Thymus (tissue), 11 donors: Measurements from ENCODE around the gene AFF4. TPM values are rescaled to one million over a fixed set of nuclear protein-coding genes. Genes with fewer than 3 reads are reported as not detected.
A peak's percentile ranks its signal among the peaks of the same experiment; 100 is the strongest.

ENCODE experiments used
- DNase-seq, 9 donors: peaks; one replicate each; pipeline ENCODE4 v3.0.0-alpha.2; 2013; ENCODE audit warnings: low spot score in 9 of 9, low read depth in 6 of 9, missing footprints in 1 of 9
- H3K27ac ChIP-seq, 2 donors: one replicate each; pipeline ENCODE4 v1.5.1; 2013; ENCODE audit warnings: control low read depth in 1 of 2, low read depth in 1 of 2, low read length in 1 of 2, mild to moderate bottlenecking in 1 of 2, moderate library complexity in 1 of 2
- H3K27me3 ChIP-seq, 2 donors: one replicate each; pipeline ENCODE4 v1.5.1; 2013; ENCODE audit warnings: low read length in 1 of 2; ENCODE audit not compliant: control insufficient read depth in 2 of 2, insufficient read depth in 1 of 2
- H3K36me3 ChIP-seq, 2 donors: one replicate each; pipeline ENCODE4 v1.5.1; 2013; ENCODE audit warnings: low read length in 1 of 2, mild to moderate bottlenecking in 1 of 2, moderate library complexity in 1 of 2; ENCODE audit not compliant: control insufficient read depth in 2 of 2, insufficient read depth in 2 of 2
- H3K4me1 ChIP-seq, 2 donors: one replicate each; pipeline ENCODE4 v1.5.1; 2013; ENCODE audit warnings: low read length in 2 of 2; ENCODE audit not compliant: control insufficient read depth in 2 of 2, insufficient read depth in 2 of 2
- H3K4me3 ChIP-seq, 2 donors: one replicate each; pipeline ENCODE4 v1.5.1; 2013; ENCODE audit warnings: low read length in 2 of 2, control low read depth in 1 of 2, mild to moderate bottlenecking in 1 of 2
- H3K9me3 ChIP-seq, 2 donors: one replicate each; pipeline ENCODE4 v1.5.1; 2013; ENCODE audit warnings: low read length in 1 of 2, mild to moderate bottlenecking in 1 of 2; ENCODE audit not compliant: control insufficient read depth in 2 of 2, insufficient read depth in 1 of 2
- WGBS: extraction: QIAGEN DNeasy Blood & Tissue Kit; methylation state at CpG from one replicate; pipeline ENCODE4 v1.1.7; 2013; 5-methylcytosine and 5-hydroxymethylcytosine counted together
- polyA plus RNA-seq: library from polyadenylated mRNA; stranded (reverse); fragments of 200-250 nt; gene quantifications from one replicate; pipeline ENCODE4 v1.2.3, GENCODE V29; 2013
- total RNA-seq: library from RNA; stranded (reverse); fragments of 120-200 nt; gene quantifications from one replicate; pipeline ENCODE4 v1.2.4, GENCODE V29; 2013
- donor health status: healthy.

The AFF4 gene
- total and polyA plus RNA-seq, 2 donors = 14.7 to 15.6 TPM

GRCh38 chr5:132905938-132906337 is 57.5 kb downstream of the AFF4 start:
- H3K9me3 ChIP-seq = no peaks in the 10 kb centered on the region
- H3K36me3 ChIP-seq = peaks cover 2 to 21% of the 10 kb centered on the region in 2 donors
- WGBS = 92% methylated on average over 2 of the region's 2 CpGs
- DNase-seq = peak in 1 of 9 donors; percentile 2
- H3K27me3 ChIP-seq = no peaks in the 10 kb centered on the region
- no peaks in the 10 kb centered on the region for H3K4me1 ChIP-seq
- no peak overlapping the region for H3K4me3 ChIP-seq
- no peak overlapping the region for H3K27ac ChIP-seq

GRCh38 chr5:132901730-132902129 is 61.7 kb downstream of the AFF4 start:
- WGBS = 97% methylated on average over 3 of the region's 3 CpGs
- no peaks in the 10 kb centered on the region for H3K4me1 ChIP-seq
- H3K36me3 ChIP-seq = peaks cover 11 to 22% of the 10 kb centered on the region in 2 donors
- H3K4me3 ChIP-seq = no peak overlapping the region
- no peak for DNase-seq
- H3K27me3 ChIP-seq = no peaks in the 10 kb centered on the region
- no peak overlapping the region for H3K27ac ChIP-seq
- H3K9me3 ChIP-seq = no peaks in the 10 kb centered on the region

- Histone ChIP-seq H3K4me1 (no peaks in the 10 kb centered on the region), H3K36me3 (peaks cover 18 to 29% of the 10 kb centered on the region in 2 donors), H3K9me3 (no peaks in the 10 kb centered on the region), H3K27ac (no peak overlapping the region), H3K27me3 (no peaks in the 10 kb centered on the region), H3K4me3 (no peak overlapping the region)
- no peak for DNase-seq
- WGBS = 98% methylated on average over 4 of the region's 4 CpGs
These were observed 62.4 kb downstream of the AFF4 start for GRCh38 chr5:132901036-132901435.

- Histone ChIP-seq H3K4me1 (no peaks in the 10 kb centered on the region), H3K36me3 (peaks cover 24 to 50% of the 10 kb centered on the region in 2 donors), H3K9me3 (no peaks in the 10 kb centered on the region), H3K27me3 (no peaks in the 10 kb centered on the region), H3K27ac (no peak overlapping the region), H3K4me3 (no peak overlapping the region)
- DNase-seq = no peak
- WGBS = 78% methylated on average over 3 of the region's 3 CpGs
These were observed 65.3 kb downstream of the AFF4 start for GRCh38 chr5:132898094-132898493.

- Histone ChIP-seq H3K4me1 (no peaks in the 10 kb centered on the region), H3K4me3 (no peak overlapping the region), H3K27me3 (no peaks in the 10 kb centered on the region), H3K9me3 (no peaks in the 10 kb centered on the region), H3K27ac (no peak overlapping the region), H3K36me3 (peaks cover 30 to 62% of the 10 kb centered on the region in 2 donors)
- WGBS = 97% methylated on average over 7 of the region's 7 CpGs
- DNase-seq = no peak
These were observed 66.7 kb downstream of the AFF4 start for GRCh38 chr5:132896685-132897084.

GRCh38 chr5:132895719-132896305 is 67.6 kb downstream of the AFF4 start:
- 98% methylated on average over 4 of the region's 4 CpGs for WGBS
- DNase-seq = no peak
- Histone ChIP-seq H3K27ac (no peak overlapping the region), H3K9me3 (no peaks in the 10 kb centered on the region), H3K4me3 (no peak overlapping the region), H3K4me1 (no peaks in the 10 kb centered on the region), H3K27me3 (no peaks in the 10 kb centered on the region), H3K36me3 (peaks cover 32 to 63% of the 10 kb centered on the region in 2 donors)

- H3K9me3 ChIP-seq = no peaks in the 10 kb centered on the region
- H3K4me1 ChIP-seq = no peaks in the 10 kb centered on the region
- peaks cover 34 to 72% of the 10 kb centered on the region in 2 donors for H3K36me3 ChIP-seq
- no peaks in the 10 kb centered on the region for H3K27me3 ChIP-seq
- H3K27ac ChIP-seq = no peak overlapping the region
- no peak overlapping the region for H3K4me3 ChIP-seq
- no peak for DNase-seq
- 97% methylated on average over 4 of the region's 4 CpGs for WGBS
These were observed 72.6 kb downstream of the AFF4 start for GRCh38 chr5:132890817-132891216.

GRCh38 chr5:132889501-132889900 is 73.9 kb downstream of the AFF4 start:
- Histone ChIP-seq H3K27ac (no peak overlapping the region), H3K4me3 (no peak overlapping the region), H3K4me1 (no peaks in the 10 kb centered on the region), H3K27me3 (no peaks in the 10 kb centered on the region), H3K9me3 (no peaks in the 10 kb centered on the region), H3K36me3 (peaks cover 30 to 66% of the 10 kb centered on the region in 2 donors)
- DNase-seq = no peak

- 90% methylated on average over 1 of the region's 1 CpG for WGBS
- Histone ChIP-seq H3K9me3 (no peaks in the 10 kb centered on the region), H3K27ac (no peak overlapping the region), H3K36me3 (peaks cover 30 to 56% of the 10 kb centered on the region in 2 donors), H3K4me3 (no peak overlapping the region), H3K4me1 (no peaks in the 10 kb centered on the region), H3K27me3 (no peaks in the 10 kb centered on the region)
- DNase-seq = no peak
These were observed 76.2 kb downstream of the AFF4 start for GRCh38 chr5:132887283-132887682.
